SK-N-SH (cell line): Measurements from ENCODE around the gene C7.
"Not testable (repeated sequence)": the region's sequence is repeated elsewhere in the genome, so short reads cannot be mapped to it uniquely, and the experiment has no call there.

Source experiments
- EP300 ChIP-seq, 2 experiments: IDR thresholded peaks; 2 replicates each; pipeline versions ENCODE4 v1.4.0 to v1.6.1; 2012; ENCODE audit warnings: borderline replicate concordance in 1 of 2, low read depth in 1 of 2, low read length in 1 of 2
- MXI1 ChIP-seq: IDR thresholded peaks from 2 replicates; pipeline ENCODE4 v1.6.1; 2012; ENCODE audit warnings: mild to moderate bottlenecking, low read depth, low read length, improper control_type of control experiment
- POLR2AphosphoS5 ChIP-seq: IDR thresholded peaks from 2 replicates; pipeline ENCODE4 v1.6.1; 2012; ENCODE audit warnings: low read depth, low read length
- SIN3A ChIP-seq: IDR thresholded peaks from 2 replicates; pipeline ENCODE4 v1.6.1; 2012; ENCODE audit warnings: low read depth, mild to moderate bottlenecking, low read length, moderate library complexity, borderline replicate concordance
- TF ChIP-seq, protein P1 (sequence below): fragments of 200-600 bp; sonication (generic); IDR thresholded peaks from 2 replicates; pipeline ENCODE4 v1.6.1; 2017; ENCODE audit warnings: antibody characterized with exemption, mild to moderate bottlenecking, moderate library complexity
- TF ChIP-seq, protein P2 (sequence below): IDR thresholded peaks from 2 replicates; pipeline ENCODE4 v1.6.1; 2012; ENCODE audit warnings: mild to moderate bottlenecking, low read depth, low read length, moderate library complexity

DNA sequence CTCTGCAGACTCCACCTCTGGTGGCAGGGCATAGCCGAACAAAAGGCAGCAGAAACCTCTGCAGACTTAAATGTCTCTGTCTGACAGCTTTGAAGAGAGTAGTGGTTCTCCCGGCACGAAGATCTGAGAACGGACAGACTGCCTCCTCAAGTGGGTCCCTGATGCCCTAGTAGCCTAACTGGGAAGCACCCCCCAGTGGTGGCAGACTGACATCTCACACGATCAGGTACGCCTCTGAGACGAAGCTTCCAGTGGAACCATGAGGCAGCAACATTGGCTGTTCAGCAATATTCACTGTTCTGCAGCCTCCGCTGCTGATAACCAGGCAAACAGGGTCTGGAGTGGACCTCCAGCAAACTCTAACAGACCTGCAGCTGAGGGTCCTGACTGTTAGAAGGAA, 113.3 kb downstream of the C7 start:
- not testable (repeated sequence) for TF ChIP-seq EP300 (IDR thresholded peaks at IDR 0.05; ENCODE audit: borderline replicate concordance in 1 of 2, low read depth in 1 of 2, low read length in 1 of 2); MXI1; POLR2AphosphoS5; SIN3A
- TF ChIP-seq, protein P1, sequence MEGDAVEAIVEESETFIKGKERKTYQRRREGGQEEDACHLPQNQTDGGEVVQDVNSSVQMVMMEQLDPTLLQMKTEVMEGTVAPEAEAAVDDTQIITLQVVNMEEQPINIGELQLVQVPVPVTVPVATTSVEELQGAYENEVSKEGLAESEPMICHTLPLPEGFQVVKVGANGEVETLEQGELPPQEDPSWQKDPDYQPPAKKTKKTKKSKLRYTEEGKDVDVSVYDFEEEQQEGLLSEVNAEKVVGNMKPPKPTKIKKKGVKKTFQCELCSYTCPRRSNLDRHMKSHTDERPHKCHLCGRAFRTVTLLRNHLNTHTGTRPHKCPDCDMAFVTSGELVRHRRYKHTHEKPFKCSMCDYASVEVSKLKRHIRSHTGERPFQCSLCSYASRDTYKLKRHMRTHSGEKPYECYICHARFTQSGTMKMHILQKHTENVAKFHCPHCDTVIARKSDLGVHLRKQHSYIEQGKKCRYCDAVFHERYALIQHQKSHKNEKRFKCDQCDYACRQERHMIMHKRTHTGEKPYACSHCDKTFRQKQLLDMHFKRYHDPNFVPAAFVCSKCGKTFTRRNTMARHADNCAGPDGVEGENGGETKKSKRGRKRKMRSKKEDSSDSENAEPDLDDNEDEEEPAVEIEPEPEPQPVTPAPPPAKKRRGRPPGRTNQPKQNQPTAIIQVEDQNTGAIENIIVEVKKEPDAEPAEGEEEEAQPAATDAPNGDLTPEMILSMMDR, result not testable (repeated sequence)
- TF ChIP-seq, protein P2, sequence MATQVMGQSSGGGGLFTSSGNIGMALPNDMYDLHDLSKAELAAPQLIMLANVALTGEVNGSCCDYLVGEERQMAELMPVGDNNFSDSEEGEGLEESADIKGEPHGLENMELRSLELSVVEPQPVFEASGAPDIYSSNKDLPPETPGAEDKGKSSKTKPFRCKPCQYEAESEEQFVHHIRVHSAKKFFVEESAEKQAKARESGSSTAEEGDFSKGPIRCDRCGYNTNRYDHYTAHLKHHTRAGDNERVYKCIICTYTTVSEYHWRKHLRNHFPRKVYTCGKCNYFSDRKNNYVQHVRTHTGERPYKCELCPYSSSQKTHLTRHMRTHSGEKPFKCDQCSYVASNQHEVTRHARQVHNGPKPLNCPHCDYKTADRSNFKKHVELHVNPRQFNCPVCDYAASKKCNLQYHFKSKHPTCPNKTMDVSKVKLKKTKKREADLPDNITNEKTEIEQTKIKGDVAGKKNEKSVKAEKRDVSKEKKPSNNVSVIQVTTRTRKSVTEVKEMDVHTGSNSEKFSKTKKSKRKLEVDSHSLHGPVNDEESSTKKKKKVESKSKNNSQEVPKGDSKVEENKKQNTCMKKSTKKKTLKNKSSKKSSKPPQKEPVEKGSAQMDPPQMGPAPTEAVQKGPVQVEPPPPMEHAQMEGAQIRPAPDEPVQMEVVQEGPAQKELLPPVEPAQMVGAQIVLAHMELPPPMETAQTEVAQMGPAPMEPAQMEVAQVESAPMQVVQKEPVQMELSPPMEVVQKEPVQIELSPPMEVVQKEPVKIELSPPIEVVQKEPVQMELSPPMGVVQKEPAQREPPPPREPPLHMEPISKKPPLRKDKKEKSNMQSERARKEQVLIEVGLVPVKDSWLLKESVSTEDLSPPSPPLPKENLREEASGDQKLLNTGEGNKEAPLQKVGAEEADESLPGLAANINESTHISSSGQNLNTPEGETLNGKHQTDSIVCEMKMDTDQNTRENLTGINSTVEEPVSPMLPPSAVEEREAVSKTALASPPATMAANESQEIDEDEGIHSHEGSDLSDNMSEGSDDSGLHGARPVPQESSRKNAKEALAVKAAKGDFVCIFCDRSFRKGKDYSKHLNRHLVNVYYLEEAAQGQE, result not testable (repeated sequence)
